ENCODE results near the gene SLC25A51. TPM values are rescaled to one million over a fixed set of nuclear protein-coding genes. Genes with fewer than 3 reads are reported as not detected.

The SLC25A51 gene
- total RNA-seq, 1 donor from 2014 or later: 26.0 TPM

DNA sequence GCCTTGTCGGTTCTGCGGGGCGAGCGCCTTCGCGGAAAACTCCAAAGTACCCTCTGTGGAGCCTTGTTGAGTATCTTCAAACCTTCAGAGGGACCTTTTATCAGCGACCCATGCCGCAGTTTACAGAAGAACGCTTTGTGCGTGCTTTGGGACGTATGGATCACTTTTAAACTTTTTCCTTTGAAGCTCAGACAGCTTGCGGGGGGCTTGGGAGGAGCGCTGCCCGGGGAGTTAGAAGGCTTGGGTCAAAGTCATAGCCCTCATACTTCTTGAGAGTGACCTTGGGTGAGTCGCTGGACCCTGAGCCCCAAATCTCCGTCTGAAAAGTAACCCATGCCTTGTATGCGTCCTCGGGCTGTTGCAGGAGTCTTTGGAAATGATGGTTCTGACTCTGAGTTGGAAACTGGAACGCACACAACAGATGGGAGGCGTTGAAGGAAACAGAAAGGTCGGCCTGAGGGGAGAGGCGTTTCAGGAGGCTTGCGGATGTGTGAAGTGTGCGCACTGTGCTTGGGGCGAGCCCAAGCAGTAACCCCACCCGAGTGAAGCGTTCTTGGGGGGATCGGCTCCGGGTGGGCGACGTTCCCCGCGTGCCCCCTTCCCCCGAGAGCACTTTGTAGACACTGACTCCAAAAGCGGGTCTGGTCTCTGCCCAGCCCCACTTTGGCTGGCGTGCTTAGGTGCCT, 661 bp upstream of the SLC25A51 start:
- TF ChIP-seq, protein P1, sequence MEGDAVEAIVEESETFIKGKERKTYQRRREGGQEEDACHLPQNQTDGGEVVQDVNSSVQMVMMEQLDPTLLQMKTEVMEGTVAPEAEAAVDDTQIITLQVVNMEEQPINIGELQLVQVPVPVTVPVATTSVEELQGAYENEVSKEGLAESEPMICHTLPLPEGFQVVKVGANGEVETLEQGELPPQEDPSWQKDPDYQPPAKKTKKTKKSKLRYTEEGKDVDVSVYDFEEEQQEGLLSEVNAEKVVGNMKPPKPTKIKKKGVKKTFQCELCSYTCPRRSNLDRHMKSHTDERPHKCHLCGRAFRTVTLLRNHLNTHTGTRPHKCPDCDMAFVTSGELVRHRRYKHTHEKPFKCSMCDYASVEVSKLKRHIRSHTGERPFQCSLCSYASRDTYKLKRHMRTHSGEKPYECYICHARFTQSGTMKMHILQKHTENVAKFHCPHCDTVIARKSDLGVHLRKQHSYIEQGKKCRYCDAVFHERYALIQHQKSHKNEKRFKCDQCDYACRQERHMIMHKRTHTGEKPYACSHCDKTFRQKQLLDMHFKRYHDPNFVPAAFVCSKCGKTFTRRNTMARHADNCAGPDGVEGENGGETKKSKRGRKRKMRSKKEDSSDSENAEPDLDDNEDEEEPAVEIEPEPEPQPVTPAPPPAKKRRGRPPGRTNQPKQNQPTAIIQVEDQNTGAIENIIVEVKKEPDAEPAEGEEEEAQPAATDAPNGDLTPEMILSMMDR (IDR thresholded peaks at IDR 0.05; ENCODE audit: unreplicated experiment): peak; percentile 3
- peaks cover 3% of the 10 kb centered on the region for H3K36me3 Mint-ChIP-seq
- no peak for DNase-seq (ENCODE audit: low spot score in 2 of 2, unreplicated experiment in 2 of 2)
- H3K9me3 Mint-ChIP-seq: no peaks in the 10 kb centered on the region
- no peaks in the 10 kb centered on the region for H3K27me3 Mint-ChIP-seq (ENCODE audit: low read depth)
- H3K27ac Mint-ChIP-seq: peak overlapping the region; percentile 93
- peak overlapping the region; percentile 84 for H3K4me3 Mint-ChIP-seq
- H3K4me1 Mint-ChIP-seq: peaks cover 22% of the 10 kb centered on the region

DNA sequence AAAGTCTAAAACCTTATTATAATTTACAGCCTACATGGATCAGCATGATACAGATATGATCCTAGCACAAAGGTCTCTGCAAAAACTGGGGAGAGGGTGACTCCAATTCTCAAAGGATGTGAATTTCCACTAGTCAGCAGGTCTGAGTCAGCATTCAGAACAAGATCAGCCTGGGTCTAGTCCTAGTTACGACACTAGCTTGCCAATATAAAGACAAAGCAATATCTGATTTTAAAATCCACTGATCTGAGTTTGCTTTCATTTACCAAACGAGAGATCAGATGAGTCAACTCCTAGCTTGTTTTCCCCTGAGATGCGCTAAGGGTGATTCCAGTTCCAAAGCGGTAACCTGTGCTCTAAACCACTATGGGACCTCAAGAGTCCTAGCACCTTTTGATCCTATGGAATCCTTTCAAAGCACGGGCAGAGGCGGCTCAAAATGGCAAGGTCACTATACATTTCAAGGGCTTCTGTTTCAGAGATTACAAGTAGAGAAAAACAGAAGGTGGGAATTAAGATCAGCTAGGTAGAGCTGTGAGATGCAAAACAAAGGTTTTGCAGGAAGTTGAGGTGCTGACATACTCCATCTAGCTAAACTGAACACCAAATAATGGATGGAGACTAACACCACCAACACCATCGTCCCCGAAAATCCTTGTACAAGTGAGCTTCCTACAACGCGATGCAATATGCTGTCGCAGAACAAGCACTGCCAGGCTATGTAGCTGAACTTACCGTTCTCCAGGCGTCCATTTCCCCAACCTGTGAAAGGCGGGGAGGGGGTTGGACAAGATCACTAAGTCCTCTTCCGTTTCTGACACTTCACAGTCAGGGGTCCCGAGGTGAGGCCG, 906 bp downstream of the SLC25A51 start:
- Mint-ChIP-seq H3K27me3 (ENCODE audit: low read depth) (no peaks in the 10 kb centered on the region), H3K4me3 (peak overlapping the region; percentile 84), H3K9me3 (no peaks in the 10 kb centered on the region), H3K36me3 (peaks cover 8% of the 10 kb centered on the region), H3K4me1 (peaks cover 22% of the 10 kb centered on the region), H3K27ac (peak overlapping the region; percentile 74)
- DNase-seq (ENCODE audit: low spot score in 2 of 2, unreplicated experiment in 2 of 2): no peak
- TF ChIP-seq, protein P1 (IDR thresholded peaks at IDR 0.05; ENCODE audit: unreplicated experiment): no peak

DNA sequence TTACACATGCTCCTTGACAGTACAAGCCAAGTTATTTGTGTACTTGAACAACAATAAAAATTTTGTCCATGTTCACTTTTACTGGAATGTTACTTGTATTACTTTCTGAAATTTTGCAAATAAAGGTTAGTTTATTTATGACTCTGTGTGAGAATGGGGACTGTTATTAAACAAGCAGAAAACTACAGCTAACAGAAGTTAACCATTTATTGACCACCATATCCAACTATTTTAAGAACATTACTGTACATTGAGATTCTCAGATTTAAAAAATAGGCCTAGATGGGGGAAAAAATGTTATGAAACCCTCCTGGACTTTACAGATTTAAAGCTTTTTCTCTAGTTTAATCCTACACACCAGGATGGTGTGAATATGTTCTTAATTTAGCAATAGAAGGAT, 1.8 kb downstream of the SLC25A51 start:
- TF ChIP-seq, protein P1 (IDR thresholded peaks at IDR 0.05; ENCODE audit: unreplicated experiment): no peak
- Mint-ChIP-seq H3K4me1 (peaks cover 22% of the 10 kb centered on the region), H3K4me3 (no peak overlapping the region), H3K27me3 (ENCODE audit: low read depth) (no peaks in the 10 kb centered on the region), H3K27ac (no peak overlapping the region), H3K9me3 (no peaks in the 10 kb centered on the region), H3K36me3 (peaks cover 13% of the 10 kb centered on the region)
- DNase-seq (ENCODE audit: low spot score in 2 of 2, unreplicated experiment in 2 of 2): no peak

DNA sequence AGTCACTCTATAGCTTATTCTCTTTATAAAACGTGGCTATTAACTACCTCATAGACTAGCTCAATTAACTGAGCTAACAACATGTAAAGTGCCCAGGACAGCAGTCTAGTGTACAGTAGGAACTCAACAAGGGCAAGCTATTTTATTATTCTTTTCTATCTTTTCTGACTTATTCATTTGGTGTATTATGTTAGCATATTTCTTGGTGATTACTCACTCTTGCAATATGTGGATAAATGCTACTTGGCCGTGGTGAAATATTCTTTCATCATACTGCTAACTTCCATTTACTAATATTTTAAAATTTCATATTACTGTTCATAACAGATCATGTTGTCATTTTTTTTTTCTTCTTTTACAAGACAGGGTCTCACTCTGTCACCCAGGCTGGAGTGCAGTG, 4.9 kb downstream of the SLC25A51 start:
- Mint-ChIP-seq H3K27ac (no peak overlapping the region), H3K4me3 (no peak overlapping the region), H3K27me3 (ENCODE audit: low read depth) (no peaks in the 10 kb centered on the region), H3K4me1 (peaks cover 11% of the 10 kb centered on the region), H3K36me3 (peaks cover 27% of the 10 kb centered on the region), H3K9me3 (no peaks in the 10 kb centered on the region)
- DNase-seq (ENCODE audit: low spot score in 2 of 2, unreplicated experiment in 2 of 2): no peak
- TF ChIP-seq, protein P1 (IDR thresholded peaks at IDR 0.05; ENCODE audit: unreplicated experiment): no peak

DNA sequence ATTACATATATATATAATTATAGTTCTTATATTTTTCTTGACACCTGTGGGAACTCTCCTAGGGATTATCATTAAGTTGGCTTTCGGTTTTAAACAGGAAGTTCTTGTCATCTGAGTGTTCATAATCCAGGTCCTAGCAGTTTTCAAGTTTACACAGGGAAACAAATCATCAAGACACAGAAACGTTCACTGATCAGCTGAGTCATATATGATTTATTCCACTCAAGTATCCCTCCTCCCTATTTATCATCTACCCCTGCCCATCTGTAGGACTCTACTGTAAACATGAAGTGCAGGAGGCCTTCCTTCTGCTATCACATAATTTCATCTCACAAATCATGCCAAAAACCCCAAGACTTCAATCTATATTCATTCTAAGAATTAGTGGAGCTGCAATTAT, 6.3 kb downstream of the SLC25A51 start:
- Mint-ChIP-seq H3K4me1 (peaks cover 4% of the 10 kb centered on the region), H3K27me3 (ENCODE audit: low read depth) (no peaks in the 10 kb centered on the region), H3K4me3 (no peak overlapping the region), H3K36me3 (peaks cover 35% of the 10 kb centered on the region), H3K27ac (no peak overlapping the region), H3K9me3 (no peaks in the 10 kb centered on the region)
- TF ChIP-seq, protein P1 (IDR thresholded peaks at IDR 0.05; ENCODE audit: unreplicated experiment): no peak
- DNase-seq (ENCODE audit: low spot score in 2 of 2, unreplicated experiment in 2 of 2): no peak
